ENCODE results near the gene RFX3.

RFX3 gene

GRCh38 chr9:3507395-3508077, 18.3 kb downstream of the RFX3 start:
- H3K4me3 ChIP-seq (ENCODE audit: low read depth, low read length) = no peak overlapping the region
- no peak overlapping the region; the same call in 1 of the 2 replicates for H3K27ac ChIP-seq

GRCh38 chr9:3506164-3506563, 19.6 kb downstream of the RFX3 start:
- no peak for DNase-seq
- TF ChIP-seq CTCF (IDR thresholded peaks at IDR 0.05; ENCODE audit: low read depth, low read length) = no peak

More at GRCh38 chr9:3507395-3508077, 18.3 kb downstream of the RFX3 start:
- no peak for TF ChIP-seq CTCF (IDR thresholded peaks at IDR 0.05; ENCODE audit: low read depth, low read length)
- H3K27me3 ChIP-seq (ENCODE audit: insufficient read depth, low read depth, severe bottlenecking) = no peaks in the 10 kb centered on the region
- DNase-seq = no peak
- H3K36me3 ChIP-seq = no peaks in the 10 kb centered on the region
- H3K9me3 ChIP-seq (ENCODE audit: severe bottlenecking) = no peaks in the 10 kb centered on the region

GRCh38 chr9:3502560-3503398, 23.0 kb downstream of the RFX3 start:
- no peaks in the 10 kb centered on the region for H3K9me3 ChIP-seq (ENCODE audit: severe bottlenecking)
- no peaks in the 10 kb centered on the region for H3K36me3 ChIP-seq
- H3K27me3 ChIP-seq (ENCODE audit: insufficient read depth, low read depth, severe bottlenecking) = no peaks in the 10 kb centered on the region
- DNase-seq = no peak
- TF ChIP-seq CTCF (IDR thresholded peaks at IDR 0.05; ENCODE audit: low read depth, low read length) = no peak
- no peak overlapping the region for H3K27ac ChIP-seq
- no peak overlapping the region for H3K4me3 ChIP-seq (ENCODE audit: low read depth, low read length)

More at GRCh38 chr9:3506164-3506563, 19.6 kb downstream of the RFX3 start:
- no peaks in the 10 kb centered on the region for H3K9me3 ChIP-seq (ENCODE audit: severe bottlenecking)
- no peak overlapping the region for H3K4me3 ChIP-seq (ENCODE audit: low read depth, low read length)
- no peaks in the 10 kb centered on the region for H3K36me3 ChIP-seq
- no peaks in the 10 kb centered on the region for H3K27me3 ChIP-seq (ENCODE audit: insufficient read depth, low read depth, severe bottlenecking)
- no peak overlapping the region for H3K27ac ChIP-seq

- DNase-seq = no peak
- H3K27me3 ChIP-seq (ENCODE audit: insufficient read depth, low read depth, severe bottlenecking) = no peaks in the 10 kb centered on the region
Observed at GRCh38 chr9:3500044-3500443, 25.8 kb downstream of the RFX3 start.

GRCh38 chr9:3498691-3499090, 27.1 kb downstream of the RFX3 start:
- Histone ChIP-seq H3K27ac (no peak overlapping the region), H3K4me3 (ENCODE audit: low read depth, low read length) (no peak overlapping the region), H3K27me3 (ENCODE audit: insufficient read depth, low read depth, severe bottlenecking) (no peaks in the 10 kb centered on the region), H3K36me3 (no peaks in the 10 kb centered on the region), H3K9me3 (ENCODE audit: severe bottlenecking) (no peaks in the 10 kb centered on the region)
- no peak for DNase-seq
- no peak for TF ChIP-seq CTCF (IDR thresholded peaks at IDR 0.05; ENCODE audit: low read depth, low read length)

More at GRCh38 chr9:3500044-3500443, 25.8 kb downstream of the RFX3 start:
- H3K4me3 ChIP-seq (ENCODE audit: low read depth, low read length) = no peak overlapping the region
- no peaks in the 10 kb centered on the region for H3K9me3 ChIP-seq (ENCODE audit: severe bottlenecking)
- no peak overlapping the region for H3K27ac ChIP-seq
- no peak for TF ChIP-seq CTCF (IDR thresholded peaks at IDR 0.05; ENCODE audit: low read depth, low read length)
- H3K36me3 ChIP-seq = no peaks in the 10 kb centered on the region

Measured in WERI-Rb-1 (cell line).